IMR-90 (cell line): Measurements from ENCODE around the gene FAM20C. TPM values are rescaled to one million over a fixed set of nuclear protein-coding genes. Genes with fewer than 3 reads are reported as not detected.

Experiments
- ATAC-seq: fragments of 200-7000 bp; cut with Tn5 transposase; 2 replicates; pipeline ENCODE4 v1.9.1; 2020; ENCODE audit warnings: low read depth, mild to moderate bottlenecking, moderate library complexity
- BruUV-seq: library from RNA; stranded (reverse); fragments of 400-500 nt; replicated peaks from 2 replicates; lab custom pipeline; 2021; lab: Mats Ljungman, UMichigan
- CTCF ChIA-PET: fragments of 300-600 bp; formaldehyde crosslinking; extraction: SDS; loops from one replicate; lab custom pipeline; 2021; ENCODE audit warnings: antibody characterized with exemption; lab: Yijun Ruan, JAX
- POLR2A ChIA-PET: fragments of 300-600 bp; sonication (Branson Sonifier 250); formaldehyde crosslinking; loops from one replicate; lab custom pipeline; 2022; ENCODE audit warnings: antibody characterized with exemption; ENCODE audit not compliant: unreplicated experiment; lab: Charles Lee
- DNase-seq: peaks from one replicate; pipeline ENCODE4 v3.0.0; 2013
- H2AFZ ChIP-seq: replicated peaks from 2 replicates; pipeline ENCODE3; 2013; ENCODE audit warnings: low read length, mild to moderate bottlenecking; ENCODE audit not compliant: poor library complexity
- H2AK5ac ChIP-seq: 2 replicates; pipeline ENCODE4 v1.6.1; 2013; ENCODE audit warnings: low read depth, low read length, inconsistent platforms
- H2AK9ac ChIP-seq: replicated peaks from 2 replicates; pipeline ENCODE3; 2013; ENCODE audit warnings: mild to moderate bottlenecking, low read depth, low read length, moderate library complexity; ENCODE audit not compliant: poor library complexity
- H2BK120ac ChIP-seq: 2 replicates; pipeline ENCODE4 v1.6.1; 2013; ENCODE audit warnings: low read depth, low read length, inconsistent platforms
- H2BK15ac ChIP-seq: 3 replicates; pipeline ENCODE4 v1.6.1; 2013; ENCODE audit warnings: low read depth, low read length, inconsistent platforms
- H2BK20ac ChIP-seq: 2 replicates; pipeline ENCODE4 v1.6.1; 2013; ENCODE audit warnings: low read depth, mild to moderate bottlenecking, inconsistent platforms, low read length, moderate library complexity
- H2BK5ac ChIP-seq: 2 replicates; pipeline ENCODE4 v1.6.1; 2013; ENCODE audit warnings: mild to moderate bottlenecking, low read depth, low read length, inconsistent platforms; ENCODE audit not compliant: poor library complexity, severe bottlenecking
- H3K14ac ChIP-seq: replicated peaks from 2 replicates; pipeline ENCODE4 v1.6.1; 2013; ENCODE audit warnings: low read depth, low read length, inconsistent platforms
- H3K18ac ChIP-seq: 2 replicates; pipeline ENCODE4 v1.6.1; 2013; ENCODE audit warnings: low read depth, low read length, control low read depth
- H3K23ac ChIP-seq: 2 replicates; pipeline ENCODE4 v1.6.1; 2013; ENCODE audit warnings: low read depth, low read length, inconsistent platforms
- H3K27ac ChIP-seq: 2 replicates; pipeline ENCODE4 v1.5.1; 2013; ENCODE audit warnings: mild to moderate bottlenecking, control low read depth, low read length; ENCODE audit not compliant: insufficient read depth
- H3K27me3 ChIP-seq: 2 replicates; pipeline ENCODE4 v1.6.1; 2013; ENCODE audit warnings: low read length; ENCODE audit not compliant: control insufficient read depth, insufficient read depth
- H3K36me3 ChIP-seq: 2 replicates; pipeline ENCODE4 v1.6.1; 2013; ENCODE audit warnings: low read length, mixed read lengths; ENCODE audit not compliant: control insufficient read depth, insufficient read depth
- H3K4ac ChIP-seq: 2 replicates; pipeline ENCODE4 v1.6.1; 2013; ENCODE audit warnings: low read depth, low read length, inconsistent platforms
- H3K4me1 ChIP-seq: 2 replicates; pipeline ENCODE4 v1.6.1; 2013; ENCODE audit warnings: low read length, mixed read lengths; ENCODE audit not compliant: control insufficient read depth, insufficient read depth
- H3K4me2 ChIP-seq: 2 replicates; pipeline ENCODE4 v1.6.1; 2013; ENCODE audit warnings: low read depth, mild to moderate bottlenecking, control low read depth, low read length, moderate library complexity
- H3K4me3 ChIP-seq: 2 replicates; pipeline ENCODE4 v1.5.1; 2013; ENCODE audit warnings: low read depth, mild to moderate bottlenecking, control low read depth, low read length, moderate library complexity; ENCODE audit not compliant: insufficient read depth
- H3K56ac ChIP-seq: 2 replicates; pipeline ENCODE4 v1.6.1; 2013; ENCODE audit warnings: low read length, inconsistent platforms; ENCODE audit not compliant: insufficient read depth; ENCODE audit errors: extremely low read depth
- H3K79me1 ChIP-seq, 2 experiments: 2 replicates each; pipeline ENCODE4 v1.6.1; 2013; ENCODE audit warnings: low read length in 2 of 2, inconsistent platforms in 1 of 2, low read depth in 1 of 2
- H3K9ac ChIP-seq: 2 replicates; pipeline ENCODE4 v1.6.1; 2013; ENCODE audit warnings: low read depth, low read length, control low read depth
- H3K9me1 ChIP-seq: 2 replicates; pipeline ENCODE4 v1.6.1; 2013; ENCODE audit warnings: low read length, inconsistent platforms; ENCODE audit not compliant: insufficient read depth
- H3K9me3 ChIP-seq: 2 replicates; pipeline ENCODE4 v1.6.1; 2013; ENCODE audit warnings: low read length; ENCODE audit not compliant: control insufficient read depth, insufficient read depth
- H4K20me1 ChIP-seq: 2 replicates; pipeline ENCODE4 v1.6.1; 2013; ENCODE audit warnings: low read length, inconsistent platforms; ENCODE audit not compliant: insufficient read depth
- H4K5ac ChIP-seq: 2 replicates; pipeline ENCODE4 v1.6.1; 2013; ENCODE audit warnings: mild to moderate bottlenecking, low read depth, low read length, control low read depth
- H4K8ac ChIP-seq, 2 experiments: 2 replicates each; pipeline ENCODE4 v1.6.1; 2013; ENCODE audit warnings: low read depth in 2 of 2, low read length in 2 of 2, control low read depth in 1 of 2, inconsistent platforms in 1 of 2
- H4K91ac ChIP-seq: 2 replicates; pipeline ENCODE4 v1.6.1; 2013; ENCODE audit warnings: low read depth, low read length, inconsistent platforms; ENCODE audit not compliant: insufficient read depth
- BHLHE40 ChIP-seq: fragments of 150-350 bp; IDR thresholded peaks from 2 replicates; pipeline ENCODE4 v1.6.1; 2016; ENCODE audit warnings: mild to moderate bottlenecking, low read depth, low read length
- CEBPB ChIP-seq: IDR thresholded peaks from 2 replicates; pipeline ENCODE4 v1.6.1; 2012; ENCODE audit warnings: low read depth, low read length, improper control_type of control experiment
- CTCF ChIP-seq: conservative IDR thresholded peaks from 2 replicates; pipeline ENCODE4 v1.5.1; 2012; ENCODE audit warnings: mild to moderate bottlenecking, low read depth, low read length, improper control_type of control experiment
- MAFK ChIP-seq: IDR thresholded peaks from 2 replicates; pipeline ENCODE4 v1.6.1; 2012; ENCODE audit warnings: low read depth, low read length, improper control_type of control experiment
- WGBS, 2 experiments: methylation state at CpG; one replicate each; pipeline versions ENCODE4 v1.1.5 to v1.1.7; 2013; ENCODE audit warnings: missing lambda C conversion rate in 2 of 2; ENCODE audit not compliant: insufficient read length in 1 of 2; ENCODE audit errors: extremely low coverage in 2 of 2; 5-methylcytosine and 5-hydroxymethylcytosine counted together
- dilution Hi-C: fragments of 300-500 bp; cut with HindIII; formaldehyde crosslinking; loops from one replicate; pipeline ENCODE4 v1.14.3; 2018; ENCODE audit warnings: low sequenced_read_pairs; ENCODE audit not compliant: unreplicated experiment
- in situ Hi-C: fragments of 300-500 bp; cut with MboI; formaldehyde crosslinking; loops from 3 replicates; pipeline ENCODE4 v1.14.3; 2019; ENCODE audit warnings: low sequenced_read_pairs, inconsistent platforms, mixed read lengths
- intact Hi-C: fragments of 100-400 bp; cut with micrococcal nuclease; formaldehyde crosslinking; loops from 2 replicates; pipeline ENCODE4 v1.10.0; 2022
- polyA plus RNA-seq, 3 experiments: library from polyadenylated mRNA; depleted of rRNA; stranded (reverse); fragments of >200 nt; gene quantifications; 2 replicates each; pipeline ENCODE4 v1.2.3, GENCODE V29; 2012; ENCODE audit warnings: low replicate concordance in 1 of 3
- total RNA-seq: library from RNA; depleted of rRNA; stranded (reverse); fragments of >200 nt; gene quantifications from 2 replicates; pipeline ENCODE4 v1.2.3, GENCODE V29; 2012

The FAM20C gene
- total and polyA plus RNA-seq, 2 of the 4 experiments (the other 2 are of a cell fraction): 7.7 to 36.6 TPM

GRCh38 chr7:200290-200689, 7.9 kb downstream of the FAM20C start:
- DNase-seq (no peak), ATAC-seq (no peak)
- H3K4me3 ChIP-seq: no peak overlapping the region
- peaks cover 93% of the 10 kb centered on the region for H3K36me3 ChIP-seq
- H3K9me1 ChIP-seq: peaks cover 16% of the 10 kb centered on the region
- intact Hi-C loops (no loop called here), in situ Hi-C loops (no loop called here), dilution Hi-C loops (no loop called here)
- no peak overlapping the region for H4K5ac ChIP-seq
- no peak overlapping the region for H3K4ac ChIP-seq
- H3K23ac ChIP-seq: no peak overlapping the region
- H4K91ac ChIP-seq: no peak overlapping the region
- H3K27me3 ChIP-seq: no peaks in the 10 kb centered on the region
- H2AK5ac ChIP-seq: no peak overlapping the region
- H2BK5ac ChIP-seq: no peak overlapping the region
- BruUV-seq: no TSS peak
- no peak overlapping the region for H2BK120ac ChIP-seq
- H3K79me1 ChIP-seq: peaks cover 48 to 79% of the 10 kb centered on the region in 2 experiments
- CTCF ChIA-PET: no interaction called here
- no peak overlapping the region for H3K9ac ChIP-seq
- H2AFZ ChIP-seq: no peak overlapping the region
- H2BK15ac ChIP-seq: no peak overlapping the region
- H3K27ac ChIP-seq: no peak overlapping the region
- TF ChIP-seq CTCF (no peak), CEBPB (no peak), MAFK (no peak), BHLHE40 (no peak)
- WGBS, 2 experiments: 100% methylated on average over 1 of the region's 11 CpGs; no CpG with 5 or more reads in 1 of the 2 experiments
- peaks cover 96% of the 10 kb centered on the region for H4K20me1 ChIP-seq
- POLR2A ChIA-PET: no interaction called here
- H3K4me1 ChIP-seq: peaks cover 14% of the 10 kb centered on the region
- H4K8ac ChIP-seq: no peak overlapping the region
- H3K4me2 ChIP-seq: no peak overlapping the region
- no peak overlapping the region for H3K14ac ChIP-seq
- no peak overlapping the region for H2BK20ac ChIP-seq
- no peaks in the 10 kb centered on the region for H3K9me3 ChIP-seq
- no peak overlapping the region for H3K18ac ChIP-seq
- no peak overlapping the region for H2AK9ac ChIP-seq
- no peak overlapping the region for H3K56ac ChIP-seq
